ENCODE data around the gene DYRK1A. TPM values are rescaled to one million over a fixed set of nuclear protein-coding genes. Genes with fewer than 3 reads are reported as not detected.
A peak's percentile ranks its signal among the peaks of the same experiment; 100 is the strongest.

The DYRK1A gene
- total and polyA plus RNA-seq, 2 of the 13 experiments (the other 11 are each of a cell fraction or from before 2014, with no cell fraction given) = 24.6 to 34.2 TPM

GRCh38 chr21:37574751-37575150 lies 208.2 kb downstream of the DYRK1A start (continued):
- TF ChIP-seq GPBP1L1 (CRISPR knock-in tag; IDR thresholded peaks at IDR 0.05) = no peak

- no TSS peak for BruUV-seq (replicated peaks)
- FAIRE-seq (no peak), DNase-seq (ENCODE audit: low spot score) (no peak), ATAC-seq (peak; percentile 71)
- Histone ChIP-seq H4K20me1 (ENCODE audit: insufficient read depth, low read length) (no peaks in the 10 kb centered on the region), H2AFZ (ENCODE audit: low read length) (peak overlapping the region; percentile 54), H3K9ac (ENCODE audit: insufficient read depth, low read depth, low read length) (no peak overlapping the region), H3K27ac (ENCODE audit: extremely low read length, insufficient read depth, low read length) (no peak overlapping the region), H3K4me2 (ENCODE audit: low read depth, low read length) (peak overlapping the region; percentile 69), H3K79me2 (ENCODE audit: insufficient read depth, low read length) (no peaks in the 10 kb centered on the region), H3K27me3 (ENCODE audit: control insufficient read depth in 1 of 2, insufficient read depth in 2 of 2, low read length in 2 of 2) (peaks cover 0 to 5% of the 10 kb centered on the region in 2 experiments; a peak in 1 of 5 replicates), H3K4me3 (replicated peaks in 1 of 3; ENCODE audit: insufficient read depth in 1 of 3, low read depth in 2 of 3, low read length in 3 of 3) (peak overlapping the region in 2 of 3 experiments; percentile 23 to 47; a peak in 3 of 6 replicates), H3K36me3 (replicated peaks in 1 of 2; ENCODE audit: control insufficient read depth in 1 of 2, insufficient read depth in 2 of 2, low read length in 2 of 2) (no peaks in the 10 kb centered on the region), H3K4me1 (ENCODE audit: insufficient read depth, low read length) (peaks cover 20% of the 10 kb centered on the region), H3K9me3 (ENCODE audit: low read length) (peaks cover 12% of the 10 kb centered on the region; the same call in 1 of the 2 replicates)
- no peak for TF ChIP-seq TERF1 (CRISPR knock-in tag; IDR thresholded peaks at IDR 0.05)
- no peak for TF ChIP-seq TGIF2 (CRISPR knock-in tag; IDR thresholded peaks at IDR 0.05)
- no peak for TF ChIP-seq ATF7-NPFF (CRISPR knock-in tag; IDR thresholded peaks at IDR 0.05; ENCODE audit: low read depth)
- no peak for TF ChIP-seq EHMT2 (IDR thresholded peaks at IDR 0.05; ENCODE audit: borderline replicate concordance, low read depth, low read length)
- TF ChIP-seq TBX3 (IDR thresholded peaks at IDR 0.05; ENCODE audit: borderline replicate concordance) = no peak
- TF ChIP-seq RARG (CRISPR knock-in tag; IDR thresholded peaks at IDR 0.05; ENCODE audit: low read depth) = no peak
- TF ChIP-seq ZNF674 (CRISPR knock-in tag; IDR thresholded peaks at IDR 0.05; ENCODE audit: low read depth) = no peak
- no peak for TF ChIP-seq NCOA1 (CRISPR knock-in tag; IDR thresholded peaks at IDR 0.05)
- TF ChIP-seq ZNF546 (CRISPR knock-in tag; conservative IDR thresholded peaks at IDR 0.05) = no peak
- no peak for TF ChIP-seq MBD4 (IDR thresholded peaks at IDR 0.05; ENCODE audit: borderline replicate concordance, low read length)
- no peak for TF ChIP-seq ZBTB25 (CRISPR knock-in tag; IDR thresholded peaks at IDR 0.05)
- TF ChIP-seq TFDP2 (CRISPR knock-in tag; IDR thresholded peaks at IDR 0.05) = no peak
- TF ChIP-seq ZNF761 (CRISPR knock-in tag; conservative IDR thresholded peaks at IDR 0.05) = no peak
- no peak for TF ChIP-seq MAF1 (CRISPR knock-in tag; IDR thresholded peaks at IDR 0.05; ENCODE audit: borderline replicate concordance)
- TF ChIP-seq ARNTL (CRISPR knock-in tag; IDR thresholded peaks at IDR 0.05) = no peak
- no peak for TF ChIP-seq HMGA1 (CRISPR knock-in tag; conservative IDR thresholded peaks at IDR 0.05)
- 17% methylated on average over 6 of the region's 11 CpGs for WGBS (ENCODE audit: low lambda C conversion rate)
- CTCF ChIA-PET (ENCODE audit: low intra/inter-chr PET ratio, low total read pairs) = no interaction called here
- POLR2A ChIA-PET = no interaction called here
- in situ Hi-C loops (cut with HindIII; ENCODE audit: extremely low pct_ligation_motif_present, low pct_unique_long_range_greater_than_20kb) (no loop called here), intact Hi-C loops (cut with micrococcal nuclease; ENCODE audit: unreplicated experiment) (no loop called here)
These were observed 209.0 kb downstream of the DYRK1A start for GRCh38 chr21:37575580-37575979.
